GM18873 (cell line): ENCODE measurements around the gene OR2T12.
A peak's percentile ranks its signal among the peaks of the same experiment; 100 is the strongest.
"Not testable (repeated sequence)": the region's sequence is repeated elsewhere in the genome, so short reads cannot be mapped to it uniquely, and the experiment has no call there.

Experiments used
- ATAC-seq: cut with Tn5 transposase; IDR thresholded peaks from one replicate; pipeline ENCODE4 v1.9.1; 2021; ENCODE audit warnings: mild to moderate bottlenecking, moderate library complexity, moderate number of reproducible peaks; ENCODE audit not compliant: unreplicated experiment, low FRiP score

Gene OR2T12

GRCh38 chr1:248303324-248303723 lies at the start of gene OR2T12:
TSS of gene OR2T12 (minus strand) at chr1:248303424. CDS start at chr1:248295578, 7,846 bp downstream.
- no peak for ATAC-seq

GRCh38 chr1:248348475-248348874 lies 45.3 kb upstream of the OR2T12 start, which contains the start of gene OR14C36:
TSS of gene OR14C36 (plus strand) at chr1:248348775. CDS start at chr1:248348775, 0 bp downstream.
- no peak for ATAC-seq

GRCh38 chr1:248343451-248343850 lies 40.2 kb upstream of the OR2T12 start:
- ATAC-seq, result no peak

- no peak for ATAC-seq
These were observed 21.2 kb upstream of the OR2T12 start, which contains the start of gene OR2M7 for GRCh38 chr1:248324468-248324867. TSS of gene OR2M7 (minus strand) at chr1:248324568. CDS start at chr1:248324568, 0 bp downstream.

GRCh38 chr1:248316796-248317195 lies 13.6 kb upstream of the OR2T12 start:
- no peak for ATAC-seq

- ATAC-seq, result not testable (repeated sequence)
These were observed 3.5 kb upstream of the OR2T12 start for GRCh38 chr1:248306740-248307139.

GRCh38 chr1:248306103-248306502 lies 2.9 kb upstream of the OR2T12 start:
- no peak for ATAC-seq

GRCh38 chr1:248305672-248306071 lies 2.4 kb upstream of the OR2T12 start:
- ATAC-seq, result not testable (repeated sequence)

- no peak for ATAC-seq
These were observed 14.8 kb downstream of the OR2T12 start for GRCh38 chr1:248288391-248288790.

GRCh38 chr1:248277876-248278275 lies 25.3 kb downstream of the OR2T12 start, which contains the start of gene OR2T33:
TSS of gene OR2T33 (minus strand) at chr1:248277976. CDS start at chr1:248273814, 4,162 bp downstream.
- ATAC-seq, result no peak

GRCh38 chr1:248273225-248273624 lies 30.0 kb downstream of the OR2T12 start:
- ATAC-seq, result not testable (repeated sequence)

- ATAC-seq, result no peak
These were observed 35.0 kb downstream of the OR2T12 start for GRCh38 chr1:248268178-248268577.

GRCh38 chr1:248259309-248259708 lies 43.9 kb downstream of the OR2T12 start:
- not testable (repeated sequence) for ATAC-seq

- peak; percentile 85 for ATAC-seq
These were observed 60.0 kb downstream of the OR2T12 start for GRCh38 chr1:248243204-248243603.
